Tibial artery (tissue), 4 donors: ENCODE measurements around the gene RASL12.
A peak's percentile ranks its signal among the peaks of the same experiment; 100 is the strongest.

Experiments
- DNase-seq, 2 donors: peaks; one replicate each; pipeline ENCODE4 v3.0.0-alpha.2; 2019
- H3K27ac ChIP-seq, 2 donors: fragments of 200-600 bp; sonication (generic) in 1 of 2; 1 replicate in 1 of 2; 2 replicates in 1 of 2; pipeline ENCODE4 v1.5.1; 2018 to 2019; ENCODE audit warnings: mild to moderate bottlenecking in 1 of 2
- H3K27me3 ChIP-seq, 2 donors: fragments of 200-600 bp; sonication (generic) in 1 of 2; one replicate each; pipeline versions ENCODE4 v1.5.1 to v1.6.0; 2016 to 2019
- H3K36me3 ChIP-seq, 3 donors: fragments of 200-600 bp; sonication (generic) in 2 of 3; one replicate each; pipeline ENCODE4 v1.5.1; 2016 to 2019; ENCODE audit warnings: mild to moderate bottlenecking in 2 of 3
- H3K4me1 ChIP-seq, 4 donors: fragments of 200-600 bp; sonication (generic) in 2 of 4; 1 replicate in 3 of 4; 2 replicates in 1 of 4; pipeline ENCODE4 v1.5.1; 2016 to 2019
- H3K4me3 ChIP-seq, 2 donors: fragments of 200-600 bp; sonication (generic) in 1 of 2; 1 replicate in 1 of 2; 2 replicates in 1 of 2; pipeline ENCODE4 v1.5.1; 2018 to 2019; ENCODE audit warnings: mild to moderate bottlenecking in 2 of 2
- H3K9me3 ChIP-seq, 3 donors: fragments of 200-600 bp; sonication (generic) in 1 of 3; one replicate each; pipeline ENCODE4 v1.5.1; 2016 to 2019
- intact Hi-C: fragments of 100-400 bp; cut with DNase I; formaldehyde crosslinking; loops from one replicate; pipeline ENCODE4 v1.15.0; 2023; ENCODE audit warnings: low total_unique reads
- TF ChIP-seq, protein P1 (sequence below), 2 experiments: fragments of 200-600 bp in 1 of 2; fragments of 450-650 bp in 1 of 2; IDR thresholded peaks; one replicate each; pipeline ENCODE4 v1.5.1; 2017 to 2019; ENCODE audit warnings: antibody characterized with exemption in 2 of 2, mild to moderate bottlenecking in 1 of 2, moderate library complexity in 1 of 2

The RASL12 gene

DNA sequence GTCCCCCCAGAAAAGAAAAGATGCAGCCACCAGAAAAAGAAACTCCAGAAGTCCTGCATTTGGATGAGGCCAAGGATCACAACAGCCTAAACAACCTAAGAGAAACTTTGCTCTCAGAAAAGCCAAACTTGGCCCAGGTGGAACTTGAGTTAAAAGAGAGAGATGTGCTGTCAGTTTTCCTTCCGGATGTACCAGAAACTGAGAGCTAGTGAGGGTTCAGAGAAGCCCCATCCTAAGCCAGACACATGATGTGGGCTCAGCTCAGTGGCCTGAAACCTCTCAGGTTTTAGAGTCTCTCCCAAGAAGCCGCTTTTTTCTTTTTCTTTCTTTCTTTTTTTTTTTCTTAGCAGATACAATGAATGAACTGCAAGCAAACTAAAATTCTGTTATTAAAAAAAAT lies 14.8 kb downstream of the RASL12 start:
- Histone ChIP-seq H3K27ac (peak overlapping the region; percentile 95 to 99), H3K27me3 (no peaks in the 10 kb centered on the region), H3K4me3 (no peak overlapping the region), H3K9me3 (no peaks in the 10 kb centered on the region), H3K36me3 (peaks cover 48 to 58% (median 56%) of the 10 kb centered on the region in 3 donors), H3K4me1 (peaks cover 0 to 89% (median 47%) of the 10 kb centered on the region in 4 donors)
- intact Hi-C loops, result loop anchor here (2.0 kb wide), 1 partner anchor 26 kb away; no protein-coding TSS in a partner anchor
- DNase-seq, result peak in 1 of 2 donors; percentile 11
- TF ChIP-seq, protein P1, sequence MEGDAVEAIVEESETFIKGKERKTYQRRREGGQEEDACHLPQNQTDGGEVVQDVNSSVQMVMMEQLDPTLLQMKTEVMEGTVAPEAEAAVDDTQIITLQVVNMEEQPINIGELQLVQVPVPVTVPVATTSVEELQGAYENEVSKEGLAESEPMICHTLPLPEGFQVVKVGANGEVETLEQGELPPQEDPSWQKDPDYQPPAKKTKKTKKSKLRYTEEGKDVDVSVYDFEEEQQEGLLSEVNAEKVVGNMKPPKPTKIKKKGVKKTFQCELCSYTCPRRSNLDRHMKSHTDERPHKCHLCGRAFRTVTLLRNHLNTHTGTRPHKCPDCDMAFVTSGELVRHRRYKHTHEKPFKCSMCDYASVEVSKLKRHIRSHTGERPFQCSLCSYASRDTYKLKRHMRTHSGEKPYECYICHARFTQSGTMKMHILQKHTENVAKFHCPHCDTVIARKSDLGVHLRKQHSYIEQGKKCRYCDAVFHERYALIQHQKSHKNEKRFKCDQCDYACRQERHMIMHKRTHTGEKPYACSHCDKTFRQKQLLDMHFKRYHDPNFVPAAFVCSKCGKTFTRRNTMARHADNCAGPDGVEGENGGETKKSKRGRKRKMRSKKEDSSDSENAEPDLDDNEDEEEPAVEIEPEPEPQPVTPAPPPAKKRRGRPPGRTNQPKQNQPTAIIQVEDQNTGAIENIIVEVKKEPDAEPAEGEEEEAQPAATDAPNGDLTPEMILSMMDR (IDR thresholded peaks at IDR 0.05), result no peak

DNA sequence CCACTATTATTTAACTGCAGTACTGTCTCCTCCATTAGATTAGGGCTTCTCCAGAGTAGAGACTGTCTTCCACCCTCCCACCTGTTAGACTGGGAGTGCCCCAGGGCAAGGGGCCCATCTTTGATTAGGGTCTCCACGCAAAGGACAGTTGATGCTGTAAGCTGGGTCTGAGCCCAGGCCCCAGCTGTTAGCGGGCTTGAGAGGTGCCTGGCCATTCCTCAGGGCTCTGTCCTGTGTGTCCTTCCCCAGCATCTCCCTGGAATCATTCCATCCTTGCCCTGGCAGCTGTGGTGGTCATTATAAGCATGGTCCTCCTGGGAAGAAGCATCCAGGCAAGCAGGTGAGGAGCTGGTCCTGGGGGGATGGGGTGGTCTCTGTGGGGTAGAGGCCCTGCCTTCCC lies 16.5 kb downstream of the RASL12 start:
- Histone ChIP-seq H3K9me3 (no peaks in the 10 kb centered on the region), H3K27me3 (no peaks in the 10 kb centered on the region), H3K36me3 (peaks cover 35 to 49% (median 43%) of the 10 kb centered on the region in 3 donors), H3K4me3 (no peak overlapping the region), H3K4me1 (peaks cover 0 to 73% (median 33%) of the 10 kb centered on the region in 4 donors), H3K27ac (peak overlapping the region; percentile 39 to 59)
- intact Hi-C loops, result no loop called here
- TF ChIP-seq, protein P1 (IDR thresholded peaks at IDR 0.05), result no peak
- DNase-seq, result no peak

DNA sequence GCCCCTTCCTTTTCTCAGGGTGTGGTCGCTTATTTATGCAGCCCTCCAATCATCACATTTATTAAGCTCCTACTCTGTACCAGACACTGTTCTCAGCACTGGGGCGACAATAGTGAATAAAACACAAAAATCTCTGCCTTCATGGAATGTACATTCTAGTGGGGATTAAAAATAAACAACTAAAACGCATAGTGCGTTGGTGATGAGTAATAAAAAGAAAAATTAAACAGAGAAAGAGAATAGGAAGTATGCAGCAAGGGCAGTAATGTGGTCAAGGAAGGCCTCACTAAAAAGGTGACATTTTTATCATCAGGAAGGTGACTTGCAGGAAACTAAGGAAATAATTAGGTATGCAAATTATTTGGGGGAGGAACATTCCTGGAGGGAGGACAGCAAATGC lies 17.5 kb downstream of the RASL12 start:
- TF ChIP-seq, protein P1 (IDR thresholded peaks at IDR 0.05), result no peak
- H3K36me3 ChIP-seq, result peaks cover 38 to 51% (median 39%) of the 10 kb centered on the region in 3 donors
- peak overlapping the region; percentile 39 to 59 for H3K27ac ChIP-seq
- H3K9me3 ChIP-seq, result no peaks in the 10 kb centered on the region
- no peak for DNase-seq
- H3K4me3 ChIP-seq, result no peak overlapping the region
- peaks cover 0 to 63% (median 23%) of the 10 kb centered on the region in 4 donors for H3K4me1 ChIP-seq
- intact Hi-C loops, result no loop called here
- no peaks in the 10 kb centered on the region for H3K27me3 ChIP-seq

DNA sequence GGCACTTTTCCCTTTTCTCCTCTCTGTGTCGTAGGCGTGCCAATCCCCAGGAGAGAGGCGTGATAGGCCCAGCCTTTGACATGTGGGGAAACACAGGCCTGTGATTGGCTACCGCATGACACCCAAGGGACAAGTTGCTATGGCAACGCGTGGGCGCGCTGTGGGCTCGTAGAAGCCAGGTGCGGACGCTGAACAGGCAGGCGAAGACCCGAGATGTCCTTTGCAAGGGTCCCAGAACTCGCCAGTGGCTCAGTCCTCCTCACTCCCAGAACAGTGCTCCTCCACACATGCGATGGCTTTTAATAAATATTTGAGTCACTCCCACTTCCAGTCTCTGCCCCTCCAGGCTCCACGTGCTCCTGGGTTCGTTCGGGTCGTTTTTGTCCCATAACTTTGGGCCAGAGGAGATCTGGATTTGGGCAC lies 18.4 kb downstream of the RASL12 start:
- H3K9me3 ChIP-seq, result no peaks in the 10 kb centered on the region
- peak overlapping the region; percentile 39 to 59 for H3K27ac ChIP-seq
- peak; percentile 93 for DNase-seq
- peaks cover 0 to 61% (median 15%) of the 10 kb centered on the region in 4 donors for H3K4me1 ChIP-seq
- intact Hi-C loops, result no loop called here
- H3K27me3 ChIP-seq, result no peaks in the 10 kb centered on the region
- H3K4me3 ChIP-seq, result peak overlapping the region in 1 of 2 donors; percentile 38
- TF ChIP-seq, protein P1 (IDR thresholded peaks at IDR 0.05), result no peak
- H3K36me3 ChIP-seq, result peaks cover 35 to 48% (median 36%) of the 10 kb centered on the region in 3 donors

DNA sequence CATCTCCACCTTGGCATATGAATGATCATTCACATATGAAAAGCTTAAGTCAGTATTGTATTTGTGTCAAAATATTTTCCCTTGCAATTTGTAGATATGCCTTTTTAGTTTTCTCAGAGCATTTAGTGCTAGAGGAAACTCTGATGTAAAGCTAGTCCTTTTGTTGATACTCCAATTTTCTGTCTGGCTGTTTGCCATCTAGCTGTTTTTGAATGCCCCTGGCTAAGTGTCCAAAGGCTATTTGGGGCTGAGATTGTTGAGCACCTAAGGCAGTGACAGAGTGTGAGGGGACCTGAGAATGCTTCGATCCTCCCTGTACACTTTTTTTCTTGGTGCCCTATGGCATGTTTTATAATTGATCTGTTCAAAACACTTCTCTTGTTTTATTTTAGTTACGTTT lies 19.6 kb downstream of the RASL12 start:
- DNase-seq, result no peak
- Histone ChIP-seq H3K27me3 (no peaks in the 10 kb centered on the region), H3K36me3 (peaks cover 23 to 36% (median 24%) of the 10 kb centered on the region in 3 donors), H3K9me3 (no peaks in the 10 kb centered on the region), H3K27ac (no peak overlapping the region), H3K4me1 (peaks cover 0 to 54% (median 14%) of the 10 kb centered on the region in 4 donors), H3K4me3 (no peak overlapping the region)
- intact Hi-C loops, result no loop called here
- TF ChIP-seq, protein P1 (IDR thresholded peaks at IDR 0.05), result no peak
